T-helper 1 cell treated with Interleukin-12 subunit alpha and Interleukin-12 subunit beta and Interleukin-4 antibody, amounts not matched to agents 30 ng/mL and 1 ng/mL, for 36 hours (primary cell): ENCODE results near the gene YTHDC1. TPM values are rescaled to one million over a fixed set of nuclear protein-coding genes. Genes with fewer than 3 reads are reported as not detected.
"Not testable (repeated sequence)": the region's sequence is repeated elsewhere in the genome, so short reads cannot be mapped to it uniquely, and the experiment has no call there.

Experiments
- intact Hi-C: fragments of 100-400 bp; cut with micrococcal nuclease; formaldehyde crosslinking; loops from one replicate; pipeline ENCODE4 v1.15.1; 2024
- total RNA-seq: library from RNA; stranded (reverse); gene quantifications from 2 replicates; pipeline ENCODE4 v1.2.3, GENCODE V29; 2022

The YTHDC1 gene
- 86.0 and 88.6 TPM in 2 replicates for total RNA-seq

GRCh38 chr4:68349649-68350360, at the start of gene YTHDC1:
YTHDC1 (minus strand) TSS chr4:68350090; CDS start chr4:68349753, 337 bp downstream.
- intact Hi-C loops: loop anchor here (1.0 to 10.0 kb wide), 7 partner anchors 9 to 1415 kb away; partner anchors contain the start of genes CENPC, SULT1B1 and UBA6

- intact Hi-C loops: no loop called here
Observed at GRCh38 chr4:68399306-68399705, 49.4 kb upstream of the YTHDC1 start.

GRCh38 chr4:68396756-68397155, 46.9 kb upstream of the YTHDC1 start:
- intact Hi-C loops: no loop called here

- intact Hi-C loops: no loop called here
Observed at GRCh38 chr4:68391436-68391835, 41.5 kb upstream of the YTHDC1 start.

- intact Hi-C loops: no loop called here
Observed at GRCh38 chr4:68390205-68390935, 40.5 kb upstream of the YTHDC1 start.

GRCh38 chr4:68389386-68389913, 39.6 kb upstream of the YTHDC1 start:
- intact Hi-C loops: not testable (repeated sequence)

GRCh38 chr4:68388347-68388865, 38.5 kb upstream of the YTHDC1 start:
- intact Hi-C loops: no loop called here

- intact Hi-C loops: no loop called here
Observed at GRCh38 chr4:68385267-68385666, 35.4 kb upstream of the YTHDC1 start.

- intact Hi-C loops: no loop called here
Observed at GRCh38 chr4:68383115-68383514, 33.2 kb upstream of the YTHDC1 start.

GRCh38 chr4:68378226-68378625, 28.3 kb upstream of the YTHDC1 start:
- intact Hi-C loops: loop anchor here (10.0 kb wide), 2 partner anchors 53 to 203 kb away; no protein-coding TSS in a partner anchor

GRCh38 chr4:68375667-68376559, 26.0 kb upstream of the YTHDC1 start:
- intact Hi-C loops: loop anchor here (1.0 to 10.0 kb wide), 5 partner anchors 26 to 388 kb away; partner anchors contain the start of gene YTHDC1

GRCh38 chr4:68373513-68373912, 23.6 kb upstream of the YTHDC1 start:
- intact Hi-C loops: loop anchor here (1.0 to 10.0 kb wide), 3 partner anchors 14 to 199 kb away; no protein-coding TSS in a partner anchor

- intact Hi-C loops: loop anchor here (10.0 kb wide), 2 partner anchors 48 to 198 kb away; no protein-coding TSS in a partner anchor
Observed at GRCh38 chr4:68372588-68372987, 22.7 kb upstream of the YTHDC1 start.

GRCh38 chr4:68369142-68369805, 19.4 kb upstream of the YTHDC1 start:
- intact Hi-C loops: no loop called here

GRCh38 chr4:68368691-68369131, 18.8 kb upstream of the YTHDC1 start:
- intact Hi-C loops: no loop called here

GRCh38 chr4:68367835-68368234, 17.9 kb upstream of the YTHDC1 start:
- intact Hi-C loops: no loop called here

GRCh38 chr4:68366600-68366999, 16.7 kb upstream of the YTHDC1 start:
- intact Hi-C loops: no loop called here

GRCh38 chr4:68365068-68365467, 15.2 kb upstream of the YTHDC1 start:
- intact Hi-C loops: no loop called here

GRCh38 chr4:68361146-68361589, 11.3 kb upstream of the YTHDC1 start:
- intact Hi-C loops: no loop called here
